ENCODE data around the gene GJA5.

The GJA5 gene

DNA sequence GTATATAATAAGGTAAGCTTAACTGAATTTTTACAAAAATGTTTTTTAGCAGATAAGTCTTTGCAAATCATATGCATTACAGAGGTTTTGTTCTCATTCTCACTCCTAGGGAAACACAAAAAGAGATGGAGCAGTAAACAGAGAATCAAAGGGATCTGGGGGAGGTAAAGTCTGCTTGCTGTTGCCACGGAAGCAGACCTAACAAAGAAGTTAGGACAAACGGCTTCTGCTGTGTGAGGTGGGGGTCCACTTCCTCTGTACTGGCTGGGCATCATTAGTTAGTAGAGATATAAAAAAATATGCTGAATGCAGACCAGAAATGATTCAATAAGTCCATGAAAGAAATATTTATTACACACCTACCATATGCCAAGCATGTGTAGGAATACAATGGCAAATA lies 34.2 kb downstream of the GJA5 start:
- TF ChIP-seq, protein P1, sequence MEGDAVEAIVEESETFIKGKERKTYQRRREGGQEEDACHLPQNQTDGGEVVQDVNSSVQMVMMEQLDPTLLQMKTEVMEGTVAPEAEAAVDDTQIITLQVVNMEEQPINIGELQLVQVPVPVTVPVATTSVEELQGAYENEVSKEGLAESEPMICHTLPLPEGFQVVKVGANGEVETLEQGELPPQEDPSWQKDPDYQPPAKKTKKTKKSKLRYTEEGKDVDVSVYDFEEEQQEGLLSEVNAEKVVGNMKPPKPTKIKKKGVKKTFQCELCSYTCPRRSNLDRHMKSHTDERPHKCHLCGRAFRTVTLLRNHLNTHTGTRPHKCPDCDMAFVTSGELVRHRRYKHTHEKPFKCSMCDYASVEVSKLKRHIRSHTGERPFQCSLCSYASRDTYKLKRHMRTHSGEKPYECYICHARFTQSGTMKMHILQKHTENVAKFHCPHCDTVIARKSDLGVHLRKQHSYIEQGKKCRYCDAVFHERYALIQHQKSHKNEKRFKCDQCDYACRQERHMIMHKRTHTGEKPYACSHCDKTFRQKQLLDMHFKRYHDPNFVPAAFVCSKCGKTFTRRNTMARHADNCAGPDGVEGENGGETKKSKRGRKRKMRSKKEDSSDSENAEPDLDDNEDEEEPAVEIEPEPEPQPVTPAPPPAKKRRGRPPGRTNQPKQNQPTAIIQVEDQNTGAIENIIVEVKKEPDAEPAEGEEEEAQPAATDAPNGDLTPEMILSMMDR (IDR thresholded peaks at IDR 0.05; ENCODE audit: extremely low read depth, missing control alignments) = no peak
- no peak for DNase-seq (ENCODE audit: low spot score)

DNA sequence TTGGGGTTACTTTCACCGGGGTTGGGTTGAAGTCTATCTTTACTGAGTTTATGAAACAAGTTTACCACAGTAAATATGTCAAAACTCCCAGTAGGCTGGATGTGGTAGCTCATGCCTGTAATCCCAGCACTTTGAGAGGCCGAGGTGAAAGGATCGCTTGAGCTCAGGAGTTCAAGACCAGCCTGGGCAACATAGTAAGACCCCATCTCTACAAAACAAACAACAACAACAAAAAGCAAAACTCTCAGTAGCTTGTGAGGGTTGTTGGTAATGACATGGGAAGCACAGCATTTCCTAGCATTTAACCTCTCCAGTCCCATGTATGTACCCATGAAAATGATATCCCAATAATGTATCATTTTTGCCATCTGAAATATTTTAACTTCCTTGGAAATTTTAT lies 34.7 kb downstream of the GJA5 start:
- TF ChIP-seq, protein P1 (IDR thresholded peaks at IDR 0.05; ENCODE audit: extremely low read depth, missing control alignments) = no peak
- DNase-seq (ENCODE audit: low spot score) = no peak

DNA sequence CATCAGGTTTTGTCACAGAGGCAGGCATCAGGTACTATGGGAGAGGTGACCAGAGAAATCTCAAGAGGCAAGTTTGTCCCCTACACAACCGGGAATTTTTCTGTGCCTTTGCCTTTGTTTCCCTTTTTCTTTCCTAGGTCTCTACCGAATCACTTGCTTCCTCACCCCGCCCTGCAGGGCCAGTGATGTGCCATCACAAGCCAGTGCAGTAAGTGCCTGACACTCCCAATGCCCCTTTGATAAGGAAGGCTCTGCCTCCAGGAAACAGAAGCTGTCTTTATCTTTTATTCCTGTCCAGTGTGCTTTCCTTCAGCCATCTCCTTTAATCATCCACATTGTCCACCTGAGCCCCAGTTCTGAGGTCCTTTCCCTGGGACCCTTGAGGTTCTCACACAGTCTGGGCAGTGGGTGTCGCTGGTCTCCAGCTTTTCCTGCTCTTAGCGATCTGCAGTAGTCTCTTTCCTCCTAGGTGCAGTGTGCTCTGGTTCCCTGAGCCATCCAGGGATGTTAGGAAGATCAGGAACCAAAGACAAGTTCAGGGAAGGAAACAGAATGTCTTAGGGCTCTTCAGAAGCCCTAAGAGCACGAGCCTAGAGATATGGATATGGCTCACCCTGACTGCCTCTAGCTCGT lies 36.6 kb downstream of the GJA5 start:
- TF ChIP-seq, protein P1 (IDR thresholded peaks at IDR 0.05; ENCODE audit: extremely low read depth, missing control alignments) = no peak
- DNase-seq (ENCODE audit: low spot score) = no peak

DNA sequence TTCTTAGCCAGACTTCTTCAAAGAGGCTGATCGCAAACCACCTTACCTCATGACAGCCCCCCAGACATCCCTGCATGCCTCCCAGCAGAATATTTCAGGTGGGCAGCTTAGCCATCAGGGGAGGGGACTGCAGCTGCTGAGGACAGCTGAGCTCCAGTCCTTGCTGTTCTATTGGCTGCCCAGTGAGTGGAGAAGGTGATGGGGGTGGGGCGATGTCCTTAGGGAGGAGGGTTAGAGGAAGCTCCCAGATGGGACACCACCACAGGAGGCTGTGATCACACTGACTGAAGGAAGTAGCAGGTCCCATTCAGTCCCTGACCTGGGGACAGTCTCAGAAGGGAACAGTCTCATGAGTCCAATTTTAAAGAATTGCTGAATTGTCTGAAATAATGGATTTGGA lies 38.3 kb downstream of the GJA5 start:
- DNase-seq (ENCODE audit: low spot score) = no peak
- TF ChIP-seq, protein P1 (IDR thresholded peaks at IDR 0.05; ENCODE audit: extremely low read depth, missing control alignments) = no peak

DNA sequence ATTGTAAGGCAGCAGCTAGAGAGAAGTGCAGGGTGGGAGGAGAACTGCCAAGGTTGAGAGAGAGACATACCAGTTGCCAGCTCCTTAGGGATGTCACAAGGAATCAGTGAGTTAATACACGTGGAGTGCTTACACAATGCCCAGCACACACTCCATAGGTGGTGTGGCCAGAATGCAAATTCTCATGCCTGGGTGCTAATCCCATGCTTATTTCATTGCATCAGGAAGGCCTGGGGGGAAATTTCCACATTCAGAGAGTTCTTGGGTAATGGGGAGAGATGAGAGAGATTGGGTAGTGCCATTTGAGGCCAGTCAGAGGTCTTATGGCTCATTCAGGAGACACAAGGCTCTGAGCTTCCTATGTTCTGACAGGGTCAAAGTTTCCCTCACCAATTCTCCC lies 38.7 kb downstream of the GJA5 start:
- TF ChIP-seq, protein P1 (IDR thresholded peaks at IDR 0.05; ENCODE audit: extremely low read depth, missing control alignments) = no peak
- no peak for DNase-seq (ENCODE audit: low spot score)

DNA sequence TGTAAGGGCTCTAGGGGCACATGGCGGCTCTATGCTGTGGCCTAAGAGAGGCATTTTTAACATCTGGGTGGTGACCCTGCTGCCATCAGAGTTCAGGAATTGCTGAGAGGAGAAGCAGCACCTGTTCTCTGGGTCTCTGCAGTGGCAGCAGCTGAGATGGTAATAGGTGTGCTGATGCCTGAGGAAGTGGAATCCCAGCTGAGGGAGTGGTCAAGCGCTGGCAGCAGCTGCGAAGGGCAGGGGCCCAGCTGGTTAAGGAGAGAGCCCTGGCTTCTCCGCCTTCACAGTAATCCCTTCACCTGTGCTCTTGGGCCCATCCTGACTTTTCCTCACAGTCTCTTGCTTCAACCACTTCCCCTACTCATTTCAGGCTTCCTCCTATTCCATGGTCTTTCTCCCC lies 39.8 kb downstream of the GJA5 start:
- DNase-seq (ENCODE audit: low spot score) = no peak
- TF ChIP-seq, protein P1 (IDR thresholded peaks at IDR 0.05; ENCODE audit: extremely low read depth, missing control alignments) = no peak

DNA sequence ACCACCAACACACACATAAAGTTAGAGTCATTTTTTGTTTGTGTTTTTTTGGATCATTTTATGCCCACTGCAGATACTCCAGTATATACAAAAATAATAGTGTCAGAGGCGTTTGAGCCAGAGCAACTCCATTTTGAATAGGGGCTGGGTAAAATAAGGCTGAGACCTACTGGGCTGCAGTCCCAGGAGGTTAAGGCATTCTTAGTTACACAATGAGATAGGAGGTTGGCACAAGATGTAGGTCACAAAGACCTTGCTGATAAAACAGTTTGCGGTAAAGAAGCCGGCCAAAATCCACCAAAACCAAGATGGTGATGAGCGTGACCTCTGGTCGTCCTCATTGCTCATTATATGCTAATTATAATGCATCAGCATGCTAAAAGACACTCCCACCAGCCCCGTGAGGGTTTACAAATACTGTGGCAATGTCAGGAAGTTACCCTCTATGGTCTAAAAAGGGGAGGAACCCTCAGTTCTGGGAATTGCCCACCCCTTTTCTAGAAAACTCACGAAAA lies 40.6 kb downstream of the GJA5 start:
- TF ChIP-seq, protein P1 (IDR thresholded peaks at IDR 0.05; ENCODE audit: extremely low read depth, missing control alignments) = no peak
- DNase-seq (ENCODE audit: low spot score) = no peak

All from GM20000 (cell line).